GM20431 (cell line): ENCODE results near the gene CDC6.

Experiments
- in situ Hi-C: fragments of 300-500 bp; cut with MseI, MboI; formaldehyde crosslinking; loops from one replicate; pipeline ENCODE4 v1.15.0; 2020; ENCODE audit warnings: low sequenced_read_pairs; ENCODE audit not compliant: unreplicated experiment

Gene CDC6

DNA sequence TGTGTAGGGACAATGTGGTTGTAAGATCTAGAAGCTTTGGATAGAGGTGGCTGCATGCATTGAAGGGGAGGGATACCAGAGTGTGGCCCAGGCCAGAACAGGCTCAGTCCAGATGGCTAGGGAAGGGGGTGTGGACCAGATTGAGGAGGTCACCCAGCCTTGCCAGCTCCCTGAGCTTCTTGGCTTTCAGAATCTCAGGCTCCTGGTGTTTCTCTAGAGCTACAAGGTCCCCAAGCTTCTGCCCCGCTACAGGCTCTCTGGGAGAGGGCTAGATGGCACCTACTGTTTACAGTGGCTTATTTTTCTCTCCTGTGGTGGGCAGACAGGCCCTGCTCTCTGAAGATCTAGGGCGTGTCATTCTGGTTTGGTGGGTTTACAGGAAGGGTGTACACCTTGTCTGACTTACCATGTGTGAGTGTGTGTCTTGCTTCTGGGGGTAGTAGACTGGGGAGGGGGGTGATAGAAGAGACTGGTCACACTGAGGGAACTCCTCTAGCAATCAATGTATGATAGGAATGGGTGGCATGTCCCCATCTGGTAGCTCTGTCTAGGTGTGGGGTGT lies 22.4 kb downstream of the CDC6 start:
- in situ Hi-C loops: no loop called here

DNA sequence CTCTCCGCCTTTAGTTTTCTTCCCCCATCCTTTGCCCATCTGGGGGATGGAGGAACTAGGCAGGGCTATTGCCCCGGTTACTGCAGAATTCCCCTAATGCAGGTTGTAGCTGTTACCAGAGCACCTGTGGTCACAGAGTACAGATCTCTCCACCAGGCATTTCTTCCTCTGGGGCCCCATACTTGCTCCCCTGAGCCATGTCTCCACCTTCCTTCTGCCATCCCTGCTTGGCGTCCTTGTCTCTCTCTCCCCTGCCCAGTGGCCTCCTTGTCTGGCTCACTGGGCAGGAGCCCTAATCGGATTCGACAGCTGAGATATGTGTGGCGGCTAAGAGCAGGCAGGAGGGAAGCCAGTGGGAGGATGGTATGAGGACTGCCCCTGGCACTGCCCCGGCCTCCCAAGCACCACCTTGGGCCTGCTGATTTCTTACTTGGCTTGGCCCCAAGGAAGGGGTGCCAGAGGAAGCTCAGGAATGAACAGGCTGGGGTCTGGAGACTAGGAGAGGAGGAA lies 23.3 kb downstream of the CDC6 start:
- in situ Hi-C loops: no loop called here

DNA sequence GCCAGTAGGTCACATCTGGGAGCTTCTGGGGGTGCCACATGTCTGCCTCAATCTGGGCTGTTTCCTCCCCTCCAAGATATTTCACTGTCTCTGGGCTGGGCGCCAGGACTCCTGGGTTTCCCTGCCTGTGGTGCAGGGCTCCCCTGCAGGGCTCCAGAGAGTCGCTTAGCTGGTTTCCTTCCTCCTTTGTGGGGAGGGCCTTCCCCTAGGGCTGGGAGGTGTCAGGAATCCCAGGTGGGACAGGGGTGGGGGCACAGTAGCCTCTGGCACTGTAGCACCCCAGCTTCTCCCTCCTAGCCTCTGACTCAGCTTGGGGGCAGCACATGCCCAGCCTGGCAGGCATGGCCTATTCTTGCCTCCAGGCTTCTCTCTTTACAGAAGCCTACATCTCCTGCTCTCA lies 23.9 kb downstream of the CDC6 start:
- in situ Hi-C loops: no loop called here

DNA sequence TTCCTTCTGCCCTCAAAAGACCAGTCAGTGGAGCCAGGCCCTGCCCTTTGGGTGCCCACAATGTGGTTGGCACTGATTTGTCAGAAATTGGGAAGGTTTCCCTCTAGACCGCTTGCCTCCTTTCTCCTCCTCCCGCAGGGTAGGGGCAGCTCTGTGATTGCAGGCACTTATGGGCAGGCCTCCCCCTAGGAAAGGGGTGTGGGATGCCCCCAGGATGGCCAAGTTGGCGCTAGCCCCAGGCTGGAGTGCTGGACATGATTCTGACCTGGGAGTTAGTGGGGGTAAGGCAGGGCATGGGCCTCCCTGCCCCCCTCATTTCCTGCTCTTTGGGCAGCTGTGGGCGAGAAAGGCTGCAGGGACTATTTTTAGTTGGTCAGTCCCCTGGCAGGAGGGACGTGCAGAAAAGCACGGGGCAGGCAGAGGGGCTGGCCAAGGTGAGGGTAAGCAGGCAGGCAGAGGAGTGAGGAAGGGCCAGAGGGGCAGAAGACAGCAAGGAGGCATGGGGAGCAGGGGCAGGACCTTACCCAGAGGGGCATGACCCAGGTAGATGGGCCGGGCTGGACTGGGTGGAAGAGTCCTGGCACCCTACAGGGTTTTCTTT lies 24.6 kb downstream of the CDC6 start:
- in situ Hi-C loops: no loop called here

DNA sequence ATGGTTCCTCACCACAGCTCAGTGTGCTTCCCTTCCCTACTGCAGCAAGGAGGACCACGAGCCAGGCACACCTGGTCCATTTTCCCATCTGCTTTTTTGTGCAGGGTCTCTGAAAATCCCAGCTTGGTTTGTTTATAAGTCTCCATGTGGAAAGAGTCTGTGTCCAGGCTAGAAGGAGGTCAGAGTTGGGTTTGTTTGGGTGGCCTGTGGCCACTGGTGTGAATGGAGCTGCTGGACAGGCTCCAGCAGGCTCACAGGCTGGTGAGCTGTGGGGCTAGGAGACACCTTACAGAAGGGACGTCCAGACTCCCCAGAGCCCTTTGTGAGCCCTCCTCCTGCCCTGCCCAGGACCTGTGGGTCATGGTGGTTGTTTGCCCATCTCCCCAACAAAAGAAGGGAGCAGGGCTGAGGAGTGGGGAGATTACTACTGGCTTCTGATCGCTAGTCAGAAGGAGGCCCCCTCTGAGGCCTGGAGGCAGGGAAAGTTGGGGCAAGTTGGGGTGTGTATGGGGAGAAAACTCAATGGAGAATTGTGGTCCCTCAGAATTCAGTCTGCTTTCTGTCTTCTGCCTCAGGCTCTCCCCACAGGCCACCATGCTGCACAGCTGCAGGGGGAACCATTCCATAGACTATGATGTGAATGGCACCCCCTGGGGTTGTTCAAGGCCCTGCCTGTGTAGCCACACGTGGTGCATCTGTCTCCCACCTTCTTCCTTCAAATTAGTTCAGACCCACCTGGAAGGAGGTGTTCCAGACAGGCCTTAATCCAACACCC lies 25.4 kb downstream of the CDC6 start:
- in situ Hi-C loops: no loop called here

DNA sequence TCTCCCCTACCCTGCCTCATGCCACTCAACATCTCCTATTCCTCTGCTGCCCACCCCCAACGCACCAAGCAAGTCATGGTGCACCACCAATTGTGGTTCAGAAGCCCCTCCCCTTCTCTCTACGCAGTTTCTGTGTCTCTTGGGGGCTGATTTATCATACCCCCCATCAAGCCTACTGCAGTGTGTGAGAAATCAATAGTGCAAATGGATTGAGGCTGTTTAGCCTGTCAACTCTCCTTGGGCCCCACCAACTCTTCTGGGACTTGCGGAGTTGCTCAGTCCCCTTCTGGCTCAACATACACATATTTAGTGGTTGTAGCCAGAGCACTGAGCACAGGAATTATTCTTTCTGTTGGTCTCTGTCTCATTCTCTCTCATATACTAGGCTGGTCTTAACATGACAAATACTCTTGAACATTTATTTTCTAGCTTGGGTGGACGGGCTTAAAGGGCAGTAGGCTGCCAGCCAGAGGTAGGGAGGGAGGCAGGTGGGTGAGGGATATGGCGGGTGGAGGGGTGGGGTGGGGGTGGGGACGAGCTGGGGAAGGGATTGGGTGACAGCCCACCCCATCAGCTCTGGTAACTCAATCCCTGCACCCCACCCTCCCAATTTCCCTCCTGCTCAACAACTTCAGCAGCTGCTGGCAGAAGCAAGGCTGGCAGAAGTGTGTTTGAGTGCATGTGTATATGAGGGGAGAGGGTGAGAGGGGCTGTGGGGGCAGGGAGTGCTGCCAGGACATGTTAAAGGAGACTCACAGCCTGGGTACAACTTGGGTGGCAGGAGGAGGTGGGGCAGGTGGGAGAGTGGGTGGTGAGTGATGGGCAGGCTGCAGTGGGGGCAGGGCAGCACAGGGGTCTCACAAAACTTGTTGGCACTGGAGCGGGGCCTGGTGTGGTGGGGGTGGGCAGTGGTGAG lies 26.2 kb downstream of the CDC6 start:
- in situ Hi-C loops: no loop called here

DNA sequence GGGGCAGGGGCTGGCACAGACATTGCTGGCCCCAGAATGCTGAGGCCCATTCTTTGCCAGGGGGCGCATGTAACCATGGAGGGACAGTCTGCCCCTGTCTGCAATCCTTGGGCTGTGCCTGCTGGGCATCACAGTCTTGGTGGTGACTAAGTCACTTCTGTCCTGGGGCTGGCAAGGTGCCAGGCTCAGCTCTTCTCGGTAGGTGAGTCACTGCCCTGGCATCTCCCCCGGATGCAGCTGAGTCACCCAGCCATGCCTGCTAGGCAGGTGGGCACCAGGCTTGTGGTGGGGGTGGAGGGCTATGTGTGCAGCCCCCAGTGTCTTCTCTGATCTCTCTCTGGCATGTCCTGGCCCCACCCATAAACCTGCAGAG lies 26.9 kb downstream of the CDC6 start:
- in situ Hi-C loops: no loop called here

DNA sequence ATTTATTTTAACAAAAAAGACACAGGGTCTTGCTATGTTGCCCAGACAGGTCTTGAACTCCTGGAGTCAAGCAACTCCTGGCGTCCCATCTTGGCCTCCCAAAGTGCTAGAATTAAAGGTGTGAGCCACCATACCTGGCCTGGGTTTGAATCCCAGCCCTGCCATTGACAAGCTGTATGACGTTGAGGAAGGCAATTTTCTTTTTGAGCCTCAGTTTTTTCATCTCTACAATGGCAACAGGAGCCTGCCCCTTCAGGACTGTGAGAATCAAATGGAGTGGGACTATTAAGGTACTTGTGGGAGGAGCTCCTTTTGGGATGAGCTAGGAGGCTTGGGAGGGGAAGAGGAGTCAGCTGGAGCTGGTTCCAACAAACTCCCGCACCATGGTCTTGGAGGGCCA lies 27.5 kb downstream of the CDC6 start:
- in situ Hi-C loops: no loop called here

DNA sequence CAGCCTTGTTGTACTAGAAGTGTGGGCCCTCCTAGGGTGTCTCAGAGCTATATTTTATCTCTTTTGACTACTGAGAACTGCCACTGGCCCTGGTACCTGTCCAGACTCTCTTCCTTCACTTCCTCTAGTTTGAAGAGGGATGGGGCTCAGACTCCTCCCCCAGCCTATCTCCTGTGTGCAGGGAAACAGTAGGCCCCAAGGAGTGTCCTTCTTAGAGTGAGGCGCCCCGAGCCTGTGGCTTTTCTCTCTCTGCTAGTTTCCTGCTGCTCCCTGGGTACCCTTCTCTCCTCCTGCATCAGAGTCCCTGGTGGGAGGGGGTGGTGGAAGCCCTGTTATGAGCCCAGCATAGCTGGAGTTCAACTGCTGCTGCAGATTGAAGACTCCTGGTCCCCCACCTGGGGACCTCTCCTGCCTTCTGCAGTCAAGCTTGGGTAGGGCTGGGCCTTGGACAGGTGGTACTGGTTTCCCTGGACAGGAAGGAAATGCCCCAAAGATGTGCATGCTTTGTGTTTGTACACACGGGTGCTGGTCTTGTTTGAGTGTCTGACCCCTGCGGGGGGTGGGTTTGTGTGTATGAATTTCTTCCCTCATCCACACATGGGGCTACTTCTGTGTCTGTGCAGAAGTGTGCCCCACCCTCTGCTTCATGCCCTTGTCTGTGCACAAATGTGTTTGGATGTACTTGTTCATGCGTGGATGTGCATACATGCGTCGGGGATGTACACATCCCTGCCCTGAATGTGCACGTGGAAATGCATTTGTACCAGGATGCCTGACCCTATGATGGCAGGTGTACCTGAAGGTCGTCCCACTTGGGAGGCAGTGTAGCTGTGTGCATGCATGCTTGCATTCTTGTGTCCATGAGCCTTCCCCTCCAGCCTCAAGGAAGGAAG lies 28.2 kb downstream of the CDC6 start:
- in situ Hi-C loops: no loop called here

DNA sequence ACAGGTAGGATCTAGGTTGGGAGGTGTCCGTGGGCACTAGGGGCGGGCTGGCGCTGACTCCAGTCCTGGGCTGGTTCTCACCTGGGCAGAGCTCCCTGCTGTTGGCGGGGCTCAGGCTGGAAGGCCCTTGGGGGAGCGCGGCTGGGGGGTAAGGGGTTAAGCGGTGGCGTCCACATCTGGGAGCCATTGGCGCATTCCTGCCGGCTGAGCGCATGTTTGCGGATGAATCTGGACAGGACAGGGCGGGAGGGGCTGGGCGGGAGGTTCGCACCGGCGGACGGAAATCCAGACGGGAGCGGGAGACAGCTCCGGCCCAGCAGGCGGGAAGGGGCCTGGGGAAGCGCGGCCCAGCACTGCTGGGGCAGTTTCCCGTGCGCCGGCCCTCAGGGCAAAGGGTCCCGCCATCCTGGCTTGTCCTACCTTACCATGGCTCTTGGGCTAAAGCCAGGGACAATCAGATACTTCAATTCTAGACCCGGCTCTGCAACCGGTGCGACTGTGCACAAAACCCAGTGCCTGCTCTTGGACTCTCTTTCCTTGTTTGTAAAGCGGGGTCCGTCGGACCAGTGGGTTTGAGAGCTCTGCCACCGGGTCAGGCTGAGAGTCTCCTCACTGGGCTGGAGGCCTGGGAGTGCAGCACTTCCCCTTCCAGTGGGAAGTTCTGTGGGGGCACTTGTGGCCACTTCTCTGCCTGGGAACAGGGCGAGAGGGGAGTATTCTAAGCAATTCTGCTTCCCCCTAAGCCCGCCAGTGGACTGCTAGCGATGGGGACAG lies 29.1 kb downstream of the CDC6 start:
- in situ Hi-C loops: no loop called here

DNA sequence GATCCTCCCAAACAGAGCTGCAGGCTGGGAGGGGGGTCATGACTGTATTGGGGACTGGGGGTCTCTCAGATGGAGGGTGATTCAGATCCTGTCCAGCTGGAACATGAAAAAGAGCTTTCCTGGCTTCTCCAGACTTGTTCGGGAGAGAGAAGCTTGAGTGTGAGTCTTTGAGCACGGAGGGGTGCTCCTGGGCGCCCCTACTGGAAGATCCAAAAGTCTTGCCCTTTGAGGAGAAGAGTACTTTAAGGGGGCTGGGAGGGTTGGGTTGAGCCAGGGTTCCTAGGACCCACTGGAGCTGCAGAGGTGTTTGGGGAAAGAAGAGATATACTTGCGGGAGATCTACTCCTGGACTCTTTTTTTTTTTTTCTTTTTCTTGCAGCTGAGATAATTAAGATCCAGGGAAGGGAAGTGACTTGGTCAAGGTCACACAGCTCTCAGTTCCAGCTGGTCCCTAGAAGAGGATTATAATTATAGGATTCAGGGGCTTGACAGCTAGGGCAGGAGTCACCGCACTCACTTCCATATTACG lies 29.7 kb downstream of the CDC6 start:
- in situ Hi-C loops: no loop called here

DNA sequence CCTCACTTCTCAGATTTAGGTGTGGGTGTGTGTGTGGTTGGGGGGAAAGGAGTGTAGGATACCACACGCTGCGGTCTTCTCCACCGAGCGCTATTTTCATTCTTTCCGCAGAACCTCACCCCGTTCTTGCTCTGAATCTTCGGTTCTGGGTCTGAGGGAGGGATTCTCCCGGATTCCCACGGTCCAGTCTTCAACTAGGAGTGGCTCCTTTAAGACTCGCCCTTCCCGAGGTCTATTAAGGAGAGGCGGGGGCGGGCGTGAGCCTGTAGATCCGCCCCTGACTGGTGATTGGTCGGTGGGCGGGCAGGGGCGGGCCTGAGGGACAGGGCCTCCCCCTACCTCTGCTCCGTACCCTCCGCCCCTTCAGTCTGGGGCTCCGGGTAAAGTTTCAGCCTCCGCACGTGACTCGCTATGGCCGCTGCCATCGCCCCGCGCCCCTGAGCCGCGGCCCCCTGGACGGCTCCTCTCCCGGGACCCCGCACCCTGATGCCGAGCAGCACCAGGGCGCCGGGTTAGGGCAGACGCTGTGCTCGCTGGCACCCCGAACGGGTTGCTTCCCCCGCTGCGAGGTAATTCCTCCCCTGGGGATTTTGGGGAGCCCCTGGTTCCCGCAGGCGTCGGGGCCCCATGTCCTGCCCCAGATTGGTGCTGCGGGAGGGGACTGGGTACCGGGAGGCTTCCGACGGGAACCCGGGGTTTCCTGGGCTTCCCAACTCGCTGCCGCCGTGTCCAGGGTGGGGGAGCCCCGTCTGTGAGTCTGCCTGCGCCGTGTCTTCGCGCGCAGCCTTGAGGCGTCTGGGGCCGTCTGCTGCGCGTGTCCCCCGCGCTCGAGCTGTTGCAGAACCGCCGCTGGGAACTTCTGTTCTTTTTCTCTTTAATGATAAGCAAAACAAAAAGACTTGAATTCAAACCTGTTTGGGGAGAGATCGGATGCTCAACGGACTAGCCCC lies 30.5 kb downstream of the CDC6 start:
- in situ Hi-C loops: no loop called here

DNA sequence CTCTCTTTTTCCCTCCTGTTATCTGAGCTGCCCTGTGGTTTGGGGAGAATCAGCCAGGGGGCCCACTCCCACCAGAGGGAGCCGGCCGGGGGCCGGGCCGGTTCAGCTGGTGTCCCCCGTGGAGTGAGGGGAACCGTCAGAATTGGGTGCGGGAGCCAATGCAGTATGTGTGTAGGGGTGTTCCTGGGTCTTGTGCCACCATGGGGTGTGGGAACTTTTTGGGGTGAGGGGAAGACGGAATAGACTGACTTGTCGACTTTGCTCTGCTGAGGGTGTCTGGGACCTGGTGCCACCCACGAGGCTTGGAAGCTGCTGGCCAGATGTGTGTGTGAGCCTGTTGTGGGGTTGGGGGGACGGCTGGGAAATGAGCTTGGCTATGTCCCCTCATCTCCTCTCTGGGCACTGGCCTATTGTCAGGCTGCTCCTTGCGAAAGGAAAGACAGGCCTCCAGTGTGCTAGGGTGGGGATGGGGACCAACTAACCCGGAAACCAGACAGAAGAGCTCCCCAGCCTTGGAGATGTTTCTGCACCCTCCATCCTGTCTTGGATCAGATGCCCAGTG lies 31.2 kb downstream of the CDC6 start:
- in situ Hi-C loops: no loop called here

DNA sequence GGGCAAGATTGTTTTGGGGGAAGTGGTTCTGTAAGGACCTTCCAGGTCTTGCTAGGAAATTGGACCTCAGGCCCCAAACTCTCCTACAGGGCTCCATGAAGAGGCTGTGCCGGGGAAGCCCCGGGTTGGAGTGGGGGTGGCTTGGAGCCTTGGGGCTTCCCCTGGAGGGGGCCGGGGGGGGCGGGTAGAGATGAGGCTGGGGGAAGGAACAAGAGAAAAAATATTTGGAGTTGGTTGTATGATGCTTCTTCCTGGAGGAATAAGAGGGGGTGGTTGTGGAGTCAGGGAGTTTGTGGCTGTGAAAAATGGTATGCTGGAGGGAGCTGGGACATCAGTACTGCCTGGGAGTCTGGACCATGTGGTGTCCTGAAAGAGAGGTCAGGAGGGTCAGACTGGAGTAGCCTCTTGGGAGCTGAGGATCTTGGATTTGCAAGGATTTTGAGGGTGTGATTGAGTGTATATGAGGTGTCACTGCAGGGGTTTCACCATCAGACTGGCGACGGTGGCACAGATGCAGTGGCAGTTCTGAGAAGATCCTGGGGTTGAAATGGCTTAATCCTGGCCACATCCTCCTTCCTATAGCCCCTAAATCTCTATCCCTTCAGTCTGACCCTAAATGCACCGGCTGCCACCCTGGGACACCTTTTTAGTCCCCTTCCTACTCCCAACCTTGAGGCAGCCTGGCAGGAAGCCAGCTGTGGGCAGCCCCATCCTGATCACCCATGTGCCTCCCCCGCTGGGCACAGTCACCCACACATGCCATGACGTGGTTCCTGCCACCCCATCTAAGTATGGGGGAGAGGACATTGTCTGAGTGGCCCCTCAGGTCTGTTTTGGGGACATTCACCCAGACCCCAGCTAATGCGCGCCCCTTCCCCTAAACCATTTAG lies 32.2 kb downstream of the CDC6 start:
- in situ Hi-C loops: no loop called here

DNA sequence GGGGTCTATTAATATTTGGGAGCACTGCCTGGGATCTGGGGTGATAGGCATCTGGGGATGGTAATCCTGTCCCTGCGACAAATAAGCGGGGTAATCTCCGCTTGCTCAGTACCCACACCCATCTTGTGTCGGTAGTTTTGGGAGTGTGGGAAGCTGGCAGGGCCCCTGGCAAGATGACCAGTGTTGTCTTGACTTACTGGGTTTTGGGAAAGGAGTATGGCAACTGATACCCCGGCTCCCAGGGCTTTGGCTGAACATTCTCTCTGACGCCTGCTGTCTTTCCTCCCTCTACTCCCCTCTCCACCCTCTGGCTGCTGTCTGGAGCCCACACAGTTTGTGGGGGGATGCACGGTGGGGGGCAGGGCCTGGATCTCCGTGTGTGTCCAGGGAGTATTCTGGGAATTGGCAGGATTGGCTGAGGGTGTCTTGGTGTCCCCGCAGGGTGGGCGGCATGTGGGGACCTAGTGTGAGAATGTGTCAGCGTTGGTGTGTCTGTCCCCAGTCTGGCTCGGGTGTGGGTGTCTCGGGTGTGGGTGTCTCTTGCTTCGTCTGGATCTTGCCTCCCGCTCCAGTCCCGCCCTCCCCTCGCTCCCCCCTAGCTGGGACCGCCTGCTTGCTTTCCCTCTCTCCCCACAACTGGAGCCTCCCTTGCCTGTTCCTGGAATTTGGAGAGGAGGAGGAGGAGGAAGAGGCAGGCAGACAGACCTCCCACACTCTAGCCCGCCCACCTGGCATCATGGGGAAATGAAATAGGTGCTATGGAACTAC lies 33.3 kb downstream of the CDC6 start:
- in situ Hi-C loops: no loop called here

DNA sequence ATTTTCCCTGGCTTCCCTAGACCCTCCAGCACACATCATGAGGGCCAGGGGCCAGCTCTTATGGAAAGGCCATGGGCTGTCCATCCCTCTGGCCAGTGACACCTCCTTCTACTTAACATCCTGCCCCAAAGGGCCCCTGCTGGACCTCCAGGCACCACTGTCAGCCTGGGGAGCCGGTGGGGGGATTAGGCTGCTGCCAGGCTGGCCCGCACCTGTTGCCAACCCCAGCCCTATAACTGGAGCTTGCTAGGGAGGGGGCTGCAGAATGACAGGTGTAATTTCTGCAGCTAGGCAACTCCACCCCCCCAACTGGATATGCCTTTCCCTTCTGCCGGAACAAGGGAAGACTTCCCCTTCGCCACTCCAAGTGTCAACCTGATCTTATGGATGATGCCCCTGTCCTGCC lies 33.8 kb downstream of the CDC6 start:
- in situ Hi-C loops: no loop called here
